Measurements from ENCODE around the gene PTTG1IP. TPM values are rescaled to one million over a fixed set of nuclear protein-coding genes. Genes with fewer than 3 reads are reported as not detected.

The PTTG1IP gene
- total and polyA plus RNA-seq, 2 of the 13 experiments (the other 11 are each of a cell fraction or from before 2014, with no cell fraction given) = 161 to 700 TPM

GRCh38 chr21:44847261-44848056 lies 26.0 kb downstream of the PTTG1IP start (continued):
- TF ChIP-seq SKI (IDR thresholded peaks at IDR 0.05; ENCODE audit: partially characterized antibody) = no peak
- no peak for TF ChIP-seq MXD1 (CRISPR knock-in tag; IDR thresholded peaks at IDR 0.05)
- no peak for TF ChIP-seq ZNF224 (CRISPR knock-in tag; IDR thresholded peaks at IDR 0.05)
- TF ChIP-seq MAFF (IDR thresholded peaks at IDR 0.05; ENCODE audit: low read depth, low read length) = no peak
- no peak for TF ChIP-seq ZKSCAN1 (IDR thresholded peaks at IDR 0.05; ENCODE audit: low read length)
- no peak for TF ChIP-seq PREB (CRISPR knock-in tag; IDR thresholded peaks at IDR 0.05)
- TF ChIP-seq ZNF331 (CRISPR knock-in tag; IDR thresholded peaks at IDR 0.05) = no peak
- TF ChIP-seq ZFP41 (CRISPR knock-in tag; IDR thresholded peaks at IDR 0.05; ENCODE audit: borderline replicate concordance) = no peak
- TF ChIP-seq ZNF20 (CRISPR knock-in tag; IDR thresholded peaks at IDR 0.05) = no peak
- TF ChIP-seq ZNF720 (CRISPR knock-in tag; IDR thresholded peaks at IDR 0.05) = no peak
- TF ChIP-seq ZBTB39 (CRISPR knock-in tag; IDR thresholded peaks at IDR 0.05) = no peak
- TF ChIP-seq FOXM1 (CRISPR knock-in tag; IDR thresholded peaks at IDR 0.05) = no peak
- TF ChIP-seq ZFP36L2 (CRISPR knock-in tag; IDR thresholded peaks at IDR 0.05) = no peak
- no peak for TF ChIP-seq DR1 (CRISPR knock-in tag; IDR thresholded peaks at IDR 0.05)
- no peak for TF ChIP-seq ZNF7 (CRISPR knock-in tag; IDR thresholded peaks at IDR 0.05)
- no peak for TF ChIP-seq KMT2A (CRISPR knock-in tag; IDR thresholded peaks at IDR 0.05)
- TF ChIP-seq TEAD3 (CRISPR knock-in tag; optimal IDR thresholded peaks at IDR 0.05; ENCODE audit: borderline replicate concordance) = no peak
- no peak for TF ChIP-seq BRD4 (CRISPR knock-in tag; IDR thresholded peaks at IDR 0.05)
- no peak for TF ChIP-seq ARID5B (CRISPR knock-in tag; IDR thresholded peaks at IDR 0.05)
- no peak for TF ChIP-seq ATM (IDR thresholded peaks at IDR 0.05; ENCODE audit: borderline replicate concordance)
- no peak for TF ChIP-seq RAD21 (CRISPR knock-in tag; IDR thresholded peaks at IDR 0.05)
- no peak for TF ChIP-seq ZNF430 (CRISPR knock-in tag; IDR thresholded peaks at IDR 0.05)
- peak; percentile 73; the same call in 1 of the 2 replicates for TF ChIP-seq KDM2A (CRISPR knock-in tag; IDR thresholded peaks at IDR 0.05; ENCODE audit: borderline replicate concordance, low read depth)

Data from HepG2 (cell line).